K562 (cell line): Measurements from ENCODE around the gene IFI30. TPM values are rescaled to one million over a fixed set of nuclear protein-coding genes. Genes with fewer than 3 reads are reported as not detected.

ENCODE experiments used
- ATAC-seq: fragments of 200-7000 bp; cut with Tn5 transposase; 3 replicates; pipeline ENCODE4 v1.9.1; 2020; ENCODE audit warnings: moderate library complexity
- BruUV-seq: library from RNA; stranded (reverse); fragments of 400-500 nt; replicated peaks from 2 replicates; lab custom pipeline; 2021; lab: Mats Ljungman, UMichigan
- CTCF ChIA-PET: fragments of 300-600 bp; formaldehyde crosslinking; extraction: SDS; loops from one replicate; lab custom pipeline; 2021; ENCODE audit warnings: low intra/inter-chr PET ratio; lab: Yijun Ruan, JAX
- POLR2A ChIA-PET: fragments of 300-600, 350-650 bp; sonication (Branson Sonifier 250); formaldehyde crosslinking; extraction: SDS; loops from one replicate; lab custom pipeline; 2021; ENCODE audit warnings: antibody characterized with exemption, inconsistent platforms; lab: Yijun Ruan, JAX
- DNase-seq, 4 experiments: peaks; one replicate each; pipeline versions ENCODE4 v3.0.0 to v3.0.0-alpha.2; 2011 to 2018; ENCODE audit warnings: low spot score in 3 of 4, mixed read lengths in 3 of 4; ENCODE audit errors: extremely low read depth in 1 of 4
- FAIRE-seq: peaks from 2 replicates; lab custom pipeline; 2011; peaks lifted over from hg19 to GRCh38; lab: Jason Lieb, UNC
- H2AFZ ChIP-seq: 2 replicates; pipeline ENCODE4 v1.6.0; 2011; ENCODE audit warnings: low read depth, low read length, control low read depth, inconsistent platforms
- H3K27ac ChIP-seq: fragments of 200-600 bp; 3 replicates; pipeline ENCODE4 v1.8.0; 2011; ENCODE audit warnings: low read depth, mild to moderate bottlenecking, control low read depth, inconsistent platforms, low read length, moderate library complexity, mixed read lengths; ENCODE audit errors: extremely low read depth
- H3K27me3 ChIP-seq, 2 experiments: fragments of 300-600 bp in 1 of 2; 2 replicates in 1 of 2; 3 replicates in 1 of 2; pipeline versions ENCODE4 v1.6.0 to v1.8.0; 2011; ENCODE audit warnings: inconsistent platforms in 2 of 2, low read length in 2 of 2, mild to moderate bottlenecking in 1 of 2, mixed read lengths in 1 of 2, moderate library complexity in 1 of 2; ENCODE audit not compliant: control insufficient read depth in 2 of 2, insufficient read depth in 2 of 2
- H3K36me3 ChIP-seq: fragments of 300-600 bp; 3 replicates; pipeline ENCODE4 v1.8.0; 2011; ENCODE audit warnings: mild to moderate bottlenecking, low read length, inconsistent platforms; ENCODE audit not compliant: control insufficient read depth, insufficient read depth
- H3K4me1 ChIP-seq, 2 experiments: fragments of 200-600 bp in 1 of 2; replicated peaks in 1 of 2; 2 replicates in 1 of 2; 3 replicates in 1 of 2; pipeline versions ENCODE4 v1.5.1 to v1.8.0; 2011; ENCODE audit warnings: inconsistent platforms in 2 of 2, low read length in 2 of 2, mild to moderate bottlenecking in 1 of 2, mixed read lengths in 1 of 2, moderate library complexity in 1 of 2; ENCODE audit not compliant: control insufficient read depth in 2 of 2, insufficient read depth in 2 of 2
- H3K4me2 ChIP-seq: 2 replicates; pipeline ENCODE4 v1.6.1; 2011; ENCODE audit warnings: low read length, control low read depth, inconsistent platforms, mixed read lengths; ENCODE audit not compliant: insufficient read depth
- H3K4me3 ChIP-seq: fragments of 200-600 bp; sonication (generic), shearing (Covaris generic); 2 replicates; pipeline ENCODE4 v1.5.1; 2016; ENCODE audit warnings: control low read depth, inconsistent platforms
- H3K79me2 ChIP-seq: fragments of 200-600 bp; 3 replicates; pipeline ENCODE4 v1.8.0; 2011; ENCODE audit warnings: low read length, inconsistent platforms; ENCODE audit not compliant: control insufficient read depth, insufficient read depth
- H3K9ac ChIP-seq, 2 experiments: 2 replicates each; pipeline versions ENCODE4 v1.6.0 to v1.6.1; 2011; ENCODE audit warnings: low read depth in 2 of 2, low read length in 2 of 2, control low read depth in 1 of 2, inconsistent platforms in 1 of 2, mild to moderate bottlenecking in 1 of 2, mixed read lengths in 1 of 2; ENCODE audit not compliant: insufficient read depth in 1 of 2
- H3K9me1 ChIP-seq: one replicate; pipeline ENCODE4 v1.6.0; 2011; ENCODE audit warnings: inconsistent platforms, mild to moderate bottlenecking, low read length, moderate library complexity; ENCODE audit not compliant: control insufficient read depth, insufficient read depth
- H3K9me3 ChIP-seq: replicated peaks from 2 replicates; pipeline ENCODE4 v1.5.1; 2011; ENCODE audit warnings: low read depth, low read length, inconsistent platforms; ENCODE audit not compliant: control insufficient read depth, insufficient read depth
- H4K20me1 ChIP-seq: replicated peaks from 2 replicates; pipeline ENCODE4 v1.6.1; 2011; ENCODE audit warnings: low read length, inconsistent platforms, mixed read lengths; ENCODE audit not compliant: control insufficient read depth, insufficient read depth
- CEBPG ChIP-seq, 3 experiments: fragments of 200-800 bp in 1 of 3; sonication (Bioruptor generic) in 1 of 3; sonication (generic) in 1 of 3; formaldehyde crosslinking in 1 of 3; IDR thresholded peaks in 2 of 3; conservative IDR thresholded peaks in 1 of 3; 2 replicates each; pipeline versions ENCODE4 v1.6.1 to v1.8.0; 2016 to 2022; ENCODE audit warnings: missing compliant biosample characterization in 2 of 3, missing genetic modification characterization in 2 of 3, mild to moderate bottlenecking in 1 of 3, missing genetic modification reagents in 1 of 3
- GABPB2 ChIP-seq: fragments of 250-450 bp; sonication (Bioruptor Pico); conservative IDR thresholded peaks from 2 replicates; pipeline ENCODE4 v1.5.1; 2021; ENCODE audit warnings: mild to moderate bottlenecking
- HNRNPL ChIP-seq: fragments of 200-400 bp; formaldehyde crosslinking; IDR thresholded peaks from 2 replicates; pipeline ENCODE4 v1.6.1; 2017; ENCODE audit warnings: low read depth, mild to moderate bottlenecking, low read length
- WGBS: fragments of 100-300 bp; shearing (Covaris generic); methylation state at CpG from one replicate; pipeline ENCODE4 v1.1.6; 2016; ENCODE audit warnings: low coverage, mixed read lengths; ENCODE audit not compliant: insufficient coverage; ENCODE audit errors: missing lambda C conversion rate; 5-methylcytosine and 5-hydroxymethylcytosine counted together
- in situ Hi-C: fragments of 300-500 bp; cut with MboI; formaldehyde crosslinking; loops from 4 replicates; pipeline ENCODE4 v1.15.0; 2018; ENCODE audit warnings: inconsistent platforms, mixed read lengths
- intact Hi-C: fragments of 100-400 bp; cut with micrococcal nuclease; formaldehyde crosslinking; loops from 2 replicates; pipeline ENCODE4 v1.14.2; 2022
- polyA plus RNA-seq, 8 experiments: library from polyadenylated mRNA; depleted of rRNA in 4 of 8; stranded (reverse) in 5 of 8; unstranded in 3 of 8; fragments of >200 nt; fragmentation: Nextera tagmentation in 2 of 8; fragmentation: Illumina TruSeq in 1 of 8; extraction: Ambion mirVana in 2 of 8; extraction: Trizol in 1 of 8; gene quantifications; 2 replicates each; pipeline versions ENCODE4 v1.2.1 to v1.2.3, GENCODE V29; 2011 to 2014; ENCODE audit warnings: inconsistent platforms in 1 of 8, missing spikeins in 1 of 8
- total RNA-seq, 7 experiments: library from RNA; depleted of rRNA in 6 of 7; stranded (reverse); fragments of >200 nt in 6 of 7; fragmentation: Illumina TruSeq in 2 of 7; extraction: Trizol in 2 of 7; gene quantifications; 2 replicates each; pipeline versions ENCODE4 v1.2.1 to v1.2.3, GENCODE V29; 2011 to 2021; ENCODE audit warnings: low replicate concordance in 1 of 7
- TF ChIP-seq, protein P1 (sequence below): fragments of 150-350 bp; IDR thresholded peaks from 2 replicates; pipeline ENCODE4 v1.6.1; 2014; ENCODE audit warnings: low read depth, mild to moderate bottlenecking, low read length, borderline replicate concordance

The IFI30 gene
- total and polyA plus RNA-seq, 9 of the 15 experiments (the other 6 are each of a cell fraction or from before 2014, with no cell fraction given), result 63.7 to 430 (median 109) TPM

- TF ChIP-seq HNRNPL (no peak), CEBPG (CRISPR knock-in tag; IDR thresholded peaks at IDR 0.05) (no peak), CEBPG (tag; conservative IDR thresholded peaks at IDR 0.05 in 1 of 2, IDR thresholded peaks at IDR 0.05 in 1 of 2) (no peak)
- TF ChIP-seq, protein P1, sequence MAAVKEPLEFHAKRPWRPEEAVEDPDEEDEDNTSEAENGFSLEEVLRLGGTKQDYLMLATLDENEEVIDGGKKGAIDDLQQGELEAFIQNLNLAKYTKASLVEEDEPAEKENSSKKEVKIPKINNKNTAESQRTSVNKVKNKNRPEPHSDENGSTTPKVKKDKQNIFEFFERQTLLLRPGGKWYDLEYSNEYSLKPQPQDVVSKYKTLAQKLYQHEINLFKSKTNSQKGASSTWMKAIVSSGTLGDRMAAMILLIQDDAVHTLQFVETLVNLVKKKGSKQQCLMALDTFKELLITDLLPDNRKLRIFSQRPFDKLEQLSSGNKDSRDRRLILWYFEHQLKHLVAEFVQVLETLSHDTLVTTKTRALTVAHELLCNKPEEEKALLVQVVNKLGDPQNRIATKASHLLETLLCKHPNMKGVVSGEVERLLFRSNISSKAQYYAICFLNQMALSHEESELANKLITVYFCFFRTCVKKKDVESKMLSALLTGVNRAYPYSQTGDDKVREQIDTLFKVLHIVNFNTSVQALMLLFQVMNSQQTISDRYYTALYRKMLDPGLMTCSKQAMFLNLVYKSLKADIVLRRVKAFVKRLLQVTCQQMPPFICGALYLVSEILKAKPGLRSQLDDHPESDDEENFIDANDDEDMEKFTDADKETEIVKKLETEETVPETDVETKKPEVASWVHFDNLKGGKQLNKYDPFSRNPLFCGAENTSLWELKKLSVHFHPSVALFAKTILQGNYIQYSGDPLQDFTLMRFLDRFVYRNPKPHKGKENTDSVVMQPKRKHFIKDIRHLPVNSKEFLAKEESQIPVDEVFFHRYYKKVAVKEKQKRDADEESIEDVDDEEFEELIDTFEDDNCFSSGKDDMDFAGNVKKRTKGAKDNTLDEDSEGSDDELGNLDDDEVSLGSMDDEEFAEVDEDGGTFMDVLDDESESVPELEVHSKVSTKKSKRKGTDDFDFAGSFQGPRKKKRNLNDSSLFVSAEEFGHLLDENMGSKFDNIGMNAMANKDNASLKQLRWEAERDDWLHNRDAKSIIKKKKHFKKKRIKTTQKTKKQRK, result no peak
Observed at GRCh38 chr19:18198374-18198773, 24.8 kb downstream of the IFI30 start (continued).

GRCh38 chr19:18202397-18202777, 28.8 kb downstream of the IFI30 start:
- peak overlapping the region in 1 of 2 experiments; percentile 72; a peak in 2 of 4 replicates for H3K9ac ChIP-seq
- no peak overlapping the region for H3K27ac ChIP-seq
- in situ Hi-C loops, result no loop called here
- DNase-seq (no peak), ATAC-seq (no peak)
- H3K79me2 ChIP-seq, result peaks cover 25% of the 10 kb centered on the region
- no peaks in the 10 kb centered on the region; the same call in 1 of the 2 replicates for H4K20me1 ChIP-seq
- intact Hi-C loops, result loop anchor here (5.0 kb wide), 1 partner anchor 215 kb away; the partner anchor contains the start of gene SSBP4
- no peak overlapping the region for H3K4me3 ChIP-seq
- H3K9me3 ChIP-seq, result no peaks in the 10 kb centered on the region
- BruUV-seq, result no TSS peak
- peaks cover 12 to 43% of the 10 kb centered on the region in 2 experiments; a peak in 4 of 5 replicates for H3K4me1 ChIP-seq
- ChIA-PET CTCF (interaction anchor here (0.6 to 0.8 kb wide), 2 partner anchors 31 to 49 kb away, joined by 3 to 6 read pairs; no protein-coding TSS in a partner anchor), POLR2A (no interaction called here)
- no peak overlapping the region for H2AFZ ChIP-seq
- WGBS, result 76% methylated on average over 9 of the region's 24 CpGs
- H3K9me1 ChIP-seq, result no peaks in the 10 kb centered on the region
- H3K27me3 ChIP-seq, result no peaks in the 10 kb centered on the region
- peak overlapping the region; percentile 97; the same call in 1 of the 2 replicates for H3K4me2 ChIP-seq
- TF ChIP-seq GABPB2 (CRISPR knock-in tag), result no peak
- TF ChIP-seq, all 486 proteins: peak for 0
- peaks cover 43% of the 10 kb centered on the region; the same call in 1 of the 3 replicates for H3K36me3 ChIP-seq
- no peak for FAIRE-seq
